ENCODE results near the gene IFNA4. TPM values are rescaled to one million over a fixed set of nuclear protein-coding genes. Genes with fewer than 3 reads are reported as not detected.
A peak's percentile ranks its signal among the peaks of the same experiment; 100 is the strongest.
"Not testable (repeated sequence)": the region's sequence is repeated elsewhere in the genome, so short reads cannot be mapped to it uniquely, and the experiment has no call there.

The IFNA4 gene
- total RNA-seq, 1 donor, result not detected

GRCh38 chr9:21210311-21210710 is 22.9 kb upstream of the IFNA4 start:
- TF ChIP-seq, protein P1, sequence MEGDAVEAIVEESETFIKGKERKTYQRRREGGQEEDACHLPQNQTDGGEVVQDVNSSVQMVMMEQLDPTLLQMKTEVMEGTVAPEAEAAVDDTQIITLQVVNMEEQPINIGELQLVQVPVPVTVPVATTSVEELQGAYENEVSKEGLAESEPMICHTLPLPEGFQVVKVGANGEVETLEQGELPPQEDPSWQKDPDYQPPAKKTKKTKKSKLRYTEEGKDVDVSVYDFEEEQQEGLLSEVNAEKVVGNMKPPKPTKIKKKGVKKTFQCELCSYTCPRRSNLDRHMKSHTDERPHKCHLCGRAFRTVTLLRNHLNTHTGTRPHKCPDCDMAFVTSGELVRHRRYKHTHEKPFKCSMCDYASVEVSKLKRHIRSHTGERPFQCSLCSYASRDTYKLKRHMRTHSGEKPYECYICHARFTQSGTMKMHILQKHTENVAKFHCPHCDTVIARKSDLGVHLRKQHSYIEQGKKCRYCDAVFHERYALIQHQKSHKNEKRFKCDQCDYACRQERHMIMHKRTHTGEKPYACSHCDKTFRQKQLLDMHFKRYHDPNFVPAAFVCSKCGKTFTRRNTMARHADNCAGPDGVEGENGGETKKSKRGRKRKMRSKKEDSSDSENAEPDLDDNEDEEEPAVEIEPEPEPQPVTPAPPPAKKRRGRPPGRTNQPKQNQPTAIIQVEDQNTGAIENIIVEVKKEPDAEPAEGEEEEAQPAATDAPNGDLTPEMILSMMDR (IDR thresholded peaks at IDR 0.05; ENCODE audit: insufficient read depth, low read length), result no peak
- no peak for DNase-seq (ENCODE audit: low read depth)
- H3K4me3 ChIP-seq (ENCODE audit: low read depth, low read length), result no peak overlapping the region

GRCh38 chr9:21207043-21207442 is 19.7 kb upstream of the IFNA4 start, which contains the start of gene IFNA10:
Gene IFNA10 (minus strand): TSS chr9:21207143. CDS start chr9:21207097, 46 bp downstream.
- H3K4me3 ChIP-seq (ENCODE audit: low read depth, low read length); DNase-seq (ENCODE audit: low read depth): not testable (repeated sequence)

GRCh38 chr9:21205204-21205603 is 17.8 kb upstream of the IFNA4 start:
- no peak overlapping the region for H3K4me3 ChIP-seq (ENCODE audit: low read depth, low read length)
- TF ChIP-seq, protein P1 (IDR thresholded peaks at IDR 0.05; ENCODE audit: insufficient read depth, low read length), result no peak
- no peak for DNase-seq (ENCODE audit: low read depth)

DNA sequence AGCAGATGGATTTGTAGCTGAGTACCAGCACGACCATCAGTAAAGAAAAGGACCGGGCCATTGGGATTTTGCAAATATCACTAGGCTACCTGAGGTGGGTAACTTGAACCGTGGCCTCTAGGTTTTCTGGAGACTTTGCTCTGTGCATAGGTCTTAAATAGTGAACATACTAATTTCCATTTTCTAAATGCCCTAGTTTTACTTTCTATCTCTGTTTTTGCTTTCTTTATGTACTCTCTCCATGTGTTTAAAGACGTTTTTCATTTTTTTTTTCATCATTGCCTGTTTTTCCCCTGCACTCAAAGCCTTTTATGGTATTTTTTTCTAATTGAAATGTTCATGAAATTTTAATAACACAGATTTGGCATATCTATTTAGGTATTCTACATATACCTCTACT is 14.7 kb upstream of the IFNA4 start, which contains the start of gene IFNA7:
Gene IFNA7, minus strand, starts transcription at position 101 of the 400 bp plus-strand sequence. Its CDS starts 40 bp downstream, at position 61.
- not testable (repeated sequence) for DNase-seq (ENCODE audit: low read depth); H3K4me3 ChIP-seq (ENCODE audit: low read depth, low read length)

GRCh38 chr9:21194867-21195776 is 7.7 kb upstream of the IFNA4 start:
- peak; percentile 4 for DNase-seq (ENCODE audit: low read depth)
- not testable (repeated sequence) for H3K4me3 ChIP-seq (ENCODE audit: low read depth, low read length)
- TF ChIP-seq, protein P1 (IDR thresholded peaks at IDR 0.05; ENCODE audit: insufficient read depth, low read length), result peak; percentile 33

GRCh38 chr9:21182810-21183736 is 4.3 kb downstream of the IFNA4 start:
- DNase-seq (ENCODE audit: low read depth), result peak; percentile 10
- TF ChIP-seq, protein P1 (IDR thresholded peaks at IDR 0.05; ENCODE audit: insufficient read depth, low read length), result peak; percentile 49
- not testable (repeated sequence) for H3K4me3 ChIP-seq (ENCODE audit: low read depth, low read length)

DNA sequence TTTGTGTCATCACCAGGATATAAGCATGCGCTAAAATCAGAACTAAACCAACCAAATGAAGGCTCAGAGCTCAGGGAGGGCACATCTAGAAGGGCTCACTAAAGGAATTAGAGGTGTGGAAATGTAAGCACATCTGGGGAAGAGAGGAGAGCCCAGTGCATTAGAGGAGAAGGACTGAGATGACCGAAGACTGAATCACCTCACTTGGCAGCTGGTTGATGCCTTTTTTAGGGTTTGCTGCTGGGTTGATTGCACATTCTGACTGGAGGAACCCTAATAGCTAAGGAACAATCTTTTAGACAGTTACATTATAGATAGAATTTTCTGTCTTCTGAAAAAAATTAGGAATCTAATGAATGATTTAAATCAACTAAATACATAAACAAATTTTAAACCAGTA is 12.7 kb downstream of the IFNA4 start:
- TF ChIP-seq, protein P1 (IDR thresholded peaks at IDR 0.05; ENCODE audit: insufficient read depth, low read length), result no peak
- DNase-seq (ENCODE audit: low read depth), result no peak
- no peak overlapping the region for H3K4me3 ChIP-seq (ENCODE audit: low read depth, low read length)
